GM23338 (cell line): ENCODE data around the gene MAT2A. TPM values are rescaled to one million over a fixed set of nuclear protein-coding genes. Genes with fewer than 3 reads are reported as not detected.

Experiments
- ATAC-seq: fragments of 200-7000 bp; cut with Tn5 transposase; 3 replicates; pipeline ENCODE4 v1.9.1; 2020
- DNase-seq: peaks from one replicate; pipeline ENCODE4 v3.0.0-alpha.2; 2015; ENCODE audit warnings: low spot score
- H2AFZ ChIP-seq: fragments of 200-600 bp; sonication (generic); 2 replicates; pipeline ENCODE4 v1.8.0; 2016; ENCODE audit warnings: antibody characterized with exemption, mild to moderate bottlenecking, moderate library complexity
- H3F3A ChIP-seq: fragments of 200-600 bp; sonication (generic); replicated peaks from 2 replicates; pipeline ENCODE4 v1.8.0; 2017; ENCODE audit warnings: antibody characterized with exemption, mixed run types, low read depth
- H3K27ac ChIP-seq: fragments of 200-600 bp; sonication (generic); 2 replicates; pipeline ENCODE4 v1.6.1; 2016; ENCODE audit warnings: low read depth
- H3K27me3 ChIP-seq: fragments of 200-600 bp; sonication (generic); 2 replicates; pipeline ENCODE4 v1.8.0; 2016; ENCODE audit warnings: mild to moderate bottlenecking, mixed run types, moderate library complexity; ENCODE audit not compliant: insufficient read depth
- H3K36me3 ChIP-seq: fragments of 200-600 bp; sonication (generic); 2 replicates; pipeline ENCODE4 v1.8.0; 2016; ENCODE audit warnings: mild to moderate bottlenecking; ENCODE audit not compliant: insufficient read depth
- H3K4me1 ChIP-seq: fragments of 200-600 bp; sonication (generic); 2 replicates; pipeline ENCODE4 v1.8.0; 2016; ENCODE audit warnings: mild to moderate bottlenecking, moderate library complexity; ENCODE audit not compliant: insufficient read depth
- H3K4me2 ChIP-seq: fragments of 200-600 bp; sonication (generic); 2 replicates; pipeline ENCODE4 v1.7.1; 2017; ENCODE audit warnings: mixed run types
- H3K4me3 ChIP-seq: fragments of 200-600 bp; sonication (generic); 2 replicates; pipeline ENCODE4 v1.6.1; 2016; ENCODE audit warnings: mixed run types
- H3K79me2 ChIP-seq: fragments of 200-600 bp; sonication (generic); replicated peaks from 2 replicates; pipeline ENCODE4 v1.8.0; 2017; ENCODE audit warnings: mild to moderate bottlenecking; ENCODE audit not compliant: insufficient read depth
- H3K9me2 ChIP-seq: fragments of 200-600 bp; sonication (generic); 2 replicates; pipeline ENCODE4 v1.8.0; 2017; ENCODE audit not compliant: insufficient read depth
- H4K20me1 ChIP-seq: fragments of 200-600 bp; sonication (generic); replicated peaks from 2 replicates; pipeline ENCODE4 v1.8.0; 2017; ENCODE audit warnings: mild to moderate bottlenecking; ENCODE audit not compliant: insufficient read depth
- H3K27ac Mint-ChIP-seq: 2 replicates; pipeline ENCODE4 v1.8.0; 2020; ENCODE audit warnings: inconsistent platforms, mild to moderate bottlenecking, moderate library complexity, mixed read lengths
- H3K27me3 Mint-ChIP-seq: 3 replicates; pipeline ENCODE4 v1.8.0; 2022; ENCODE audit warnings: low read depth, mild to moderate bottlenecking, moderate library complexity, mixed read lengths, inconsistent platforms; ENCODE audit not compliant: insufficient read depth, poor library complexity
- H3K36me3 Mint-ChIP-seq: 3 replicates; pipeline ENCODE4 v1.8.0; 2021; ENCODE audit warnings: low read depth, mild to moderate bottlenecking, inconsistent platforms, moderate library complexity, mixed read lengths
- H3K4me1 Mint-ChIP-seq: 3 replicates; pipeline ENCODE4 v1.8.0; 2020; ENCODE audit warnings: mild to moderate bottlenecking, inconsistent platforms, mixed read lengths
- H3K4me3 Mint-ChIP-seq: 3 replicates; pipeline ENCODE4 v1.8.0; 2021; ENCODE audit warnings: moderate library complexity, mild to moderate bottlenecking, inconsistent platforms, mixed read lengths
- H3K9me3 Mint-ChIP-seq: 3 replicates; pipeline ENCODE4 v1.8.0; 2020; ENCODE audit warnings: moderate library complexity, mild to moderate bottlenecking, inconsistent platforms, mixed read lengths
- CREB1 ChIP-seq: fragments of 250-450 bp; sonication (Bioruptor Pico); IDR thresholded peaks from 2 replicates; pipeline ENCODE4 v1.5.0; 2020; ENCODE audit warnings: low read depth, mild to moderate bottlenecking, moderate library complexity
- CTCF ChIP-seq, 2 experiments: fragments of 200-600 bp in 1 of 2; sonication (generic) in 1 of 2; conservative IDR thresholded peaks; 2 replicates each; pipeline versions ENCODE4 v1.5.1 to v1.6.1; 2016 to 2017; ENCODE audit warnings: antibody characterized with exemption in 2 of 2, low read depth in 2 of 2, mild to moderate bottlenecking in 2 of 2, moderate library complexity in 1 of 2
- ETS1 ChIP-seq: IDR thresholded peaks from 2 replicates; pipeline ENCODE4 v1.6.1; 2016; ENCODE audit warnings: antibody characterized with exemption
- EZH2 ChIP-seq: fragments of 200-600 bp; sonication (generic); IDR thresholded peaks from one replicate; pipeline ENCODE4 v1.8.0; 2017; ENCODE audit warnings: antibody characterized with exemption, mild to moderate bottlenecking, low read depth; ENCODE audit not compliant: unreplicated experiment
- EZH2phosphoT487 ChIP-seq: fragments of 200-600 bp; sonication (generic); IDR thresholded peaks from one replicate; pipeline ENCODE4 v1.8.1; 2018; ENCODE audit warnings: antibody characterized with exemption; ENCODE audit not compliant: unreplicated experiment
- JUNB ChIP-seq: IDR thresholded peaks from one replicate; pipeline ENCODE4 v1.6.1; 2016; ENCODE audit warnings: antibody characterized with exemption; ENCODE audit not compliant: unreplicated experiment
- NANOG ChIP-seq: IDR thresholded peaks from 2 replicates; pipeline ENCODE4 v1.6.1; 2016; ENCODE audit warnings: antibody characterized with exemption, borderline replicate concordance
- POLR2AphosphoS5 ChIP-seq: IDR thresholded peaks from 2 replicates; pipeline ENCODE4 v1.6.1; 2016; ENCODE audit warnings: antibody characterized with exemption, low read depth
- REST ChIP-seq: IDR thresholded peaks from one replicate; pipeline ENCODE4 v1.6.1; 2018; ENCODE audit warnings: antibody characterized with exemption; ENCODE audit not compliant: unreplicated experiment
- STAT1 ChIP-seq: IDR thresholded peaks from one replicate; pipeline ENCODE4 v1.6.1; 2016; ENCODE audit warnings: antibody characterized with exemption; ENCODE audit not compliant: unreplicated experiment
- ZNF114 ChIP-seq: fragments of 250-450 bp; sonication (Bioruptor Pico); IDR thresholded peaks from 2 replicates; pipeline ENCODE4 v1.5.0; 2020; ENCODE audit warnings: mild to moderate bottlenecking, moderate library complexity
- ZNF331 ChIP-seq: fragments of 250-450 bp; sonication (Bioruptor Pico); IDR thresholded peaks from 2 replicates; pipeline ENCODE4 v1.5.0; 2020; ENCODE audit warnings: low read depth, mild to moderate bottlenecking, moderate library complexity
- ZNF462 ChIP-seq: fragments of 250-450 bp; sonication (Bioruptor Pico); IDR thresholded peaks from 2 replicates; pipeline ENCODE4 v1.5.0; 2020; ENCODE audit warnings: mild to moderate bottlenecking, moderate library complexity
- polyA plus RNA-seq: library from polyadenylated mRNA; unstranded; fragments of >200 nt; fragmentation: Nextera tagmentation; extraction: Ambion mirVana; gene quantifications from 2 replicates; pipeline ENCODE4 v1.2.1, GENCODE V29; 2016
- total RNA-seq: library from RNA; depleted of rRNA; stranded (reverse); fragments of >200 nt; shearing (Covaris generic); gene quantifications from 2 replicates; pipeline ENCODE4 v1.2.3, GENCODE V29; 2014

The MAT2A gene
- total and polyA plus RNA-seq, 2 experiments from 2014 or later, result 105 to 232 TPM

- Histone ChIP-seq H3K4me2 (no peak overlapping the region), H3K27me3 (peaks cover 28% of the 10 kb centered on the region)
- TF ChIP-seq CREB1 (CRISPR knock-in tag) (no peak), STAT1 (no peak), EZH2 (no peak), CTCF (conservative IDR thresholded peaks at IDR 0.05; ENCODE audit: low read depth in 2 of 2) (no peak), ZNF114 (CRISPR knock-in tag) (no peak), ZNF331 (no peak), REST (no peak), EZH2phosphoT487 (no peak), POLR2AphosphoS5 (no peak), ETS1 (no peak), ZNF462 (CRISPR knock-in tag) (no peak), NANOG (no peak), JUNB (no peak)
Measured at GRCh38 chr2:85575739-85576138, 36.8 kb downstream of the MAT2A start.

More at GRCh38 chr2:85575739-85576138, 36.8 kb downstream of the MAT2A start:
- Mint-ChIP-seq H3K4me3 (no peak overlapping the region), H3K36me3 (no peaks in the 10 kb centered on the region), H3K27me3 (peaks cover 26% of the 10 kb centered on the region), H3K27ac (no peak overlapping the region), H3K4me1 (peaks cover 35% of the 10 kb centered on the region), H3K9me3 (no peaks in the 10 kb centered on the region)
- ATAC-seq (no peak), DNase-seq (no peak)
- Histone ChIP-seq H3K79me2 (no peaks in the 10 kb centered on the region), H3K4me1 (peaks cover 33% of the 10 kb centered on the region), H3F3A (peaks cover 9% of the 10 kb centered on the region; the same call in 1 of the 2 replicates), H4K20me1 (no peaks in the 10 kb centered on the region), H3K9me2 (no peaks in the 10 kb centered on the region), H3K36me3 (no peaks in the 10 kb centered on the region), H2AFZ (no peak overlapping the region), H3K27ac (no peak overlapping the region), H3K4me3 (no peak overlapping the region)
